ENCODE measurements around the gene PFN4. TPM values are rescaled to one million over a fixed set of nuclear protein-coding genes. Genes with fewer than 3 reads are reported as not detected.

The PFN4 gene
- total and polyA plus RNA-seq, 2 of the 4 experiments (the other 2 are of a cell fraction), result 0.36 to 0.48 TPM

- Histone ChIP-seq H2BK5ac (ENCODE audit: low read depth, low read length, poor library complexity, severe bottlenecking) (no peak overlapping the region), H3K4ac (ENCODE audit: low read depth, low read length) (no peak overlapping the region), H3K9me1 (ENCODE audit: insufficient read depth, low read length) (no peaks in the 10 kb centered on the region), H4K20me1 (ENCODE audit: insufficient read depth, low read length) (no peaks in the 10 kb centered on the region), H3K23ac (ENCODE audit: low read depth, low read length) (no peak overlapping the region), H4K8ac (ENCODE audit: low read depth in 2 of 2, low read length in 2 of 2) (no peak overlapping the region), H3K9me3 (ENCODE audit: control insufficient read depth, insufficient read depth, low read length) (no peaks in the 10 kb centered on the region), H3K18ac (ENCODE audit: low read depth, low read length) (no peak overlapping the region), H2BK120ac (ENCODE audit: low read depth, low read length) (no peak overlapping the region), H3K4me3 (ENCODE audit: insufficient read depth, low read depth, low read length) (no peak overlapping the region), H3K36me3 (ENCODE audit: control insufficient read depth, insufficient read depth, low read length) (no peaks in the 10 kb centered on the region), H3K27ac (ENCODE audit: insufficient read depth, low read length) (no peak overlapping the region), H2BK20ac (ENCODE audit: low read depth, low read length) (no peak overlapping the region), H2AK5ac (ENCODE audit: low read depth, low read length) (no peak overlapping the region), H4K5ac (ENCODE audit: low read depth, low read length) (no peak overlapping the region), H3K4me1 (ENCODE audit: control insufficient read depth, insufficient read depth, low read length) (no peaks in the 10 kb centered on the region), H3K9ac (ENCODE audit: low read depth, low read length) (no peak overlapping the region), H2AK9ac (replicated peaks; ENCODE audit: low read depth, low read length, poor library complexity) (no peak overlapping the region), H4K91ac (ENCODE audit: insufficient read depth, low read depth, low read length) (no peak overlapping the region), H2BK15ac (ENCODE audit: low read depth, low read length) (no peak overlapping the region), H3K14ac (replicated peaks; ENCODE audit: low read depth, low read length) (no peak overlapping the region), H3K27me3 (ENCODE audit: control insufficient read depth, insufficient read depth, low read length) (no peaks in the 10 kb centered on the region; the same call in 1 of the 2 replicates), H2AFZ (replicated peaks; ENCODE audit: low read length, poor library complexity) (no peak overlapping the region), H3K56ac (ENCODE audit: extremely low read depth, insufficient read depth, low read length) (no peak overlapping the region), H3K79me1 (ENCODE audit: low read depth in 1 of 2, low read length in 2 of 2) (no peaks in the 10 kb centered on the region), H3K4me2 (ENCODE audit: low read depth, low read length) (no peak overlapping the region)
- ChIA-PET POLR2A (ENCODE audit: unreplicated experiment) (no interaction called here), CTCF (interaction anchor here (1.0 kb wide), 1 partner anchor 244 kb away, joined by 3 read pairs; no protein-coding TSS in a partner anchor)
- ATAC-seq (ENCODE audit: low read depth) (no peak), DNase-seq (no peak)
- intact Hi-C loops (cut with micrococcal nuclease), result no loop called here
- no TSS peak for BruUV-seq (replicated peaks)
- 100% methylated on average over 2 of the region's 5 CpGs; no CpG with 5 or more reads in 1 of the 2 experiments for WGBS, 2 experiments (ENCODE audit: extremely low coverage in 2 of 2, insufficient read length in 1 of 2)
- in situ Hi-C loops (cut with MboI; ENCODE audit: low sequenced_read_pairs), result no loop called here
- TF ChIP-seq FOS (IDR thresholded peaks at IDR 0.05; ENCODE audit: low read depth, low read length) (no peak), MXI1 (IDR thresholded peaks at IDR 0.05; ENCODE audit: borderline replicate concordance, low read depth, low read length) (no peak), SMC3 (IDR thresholded peaks at IDR 0.05; ENCODE audit: low read depth, low read length) (no peak), MAFK (IDR thresholded peaks at IDR 0.05; ENCODE audit: low read depth, low read length) (no peak), NFE2L2 (IDR thresholded peaks at IDR 0.05; ENCODE audit: low read depth, low read length) (no peak), MAZ (IDR thresholded peaks at IDR 0.05; ENCODE audit: borderline replicate concordance, low read depth, low read length) (no peak), CEBPB (IDR thresholded peaks at IDR 0.05; ENCODE audit: low read depth, low read length) (no peak), CHD1 (IDR thresholded peaks at IDR 0.05; ENCODE audit: low read depth, low read length) (no peak)
- TF ChIP-seq, protein P1, sequence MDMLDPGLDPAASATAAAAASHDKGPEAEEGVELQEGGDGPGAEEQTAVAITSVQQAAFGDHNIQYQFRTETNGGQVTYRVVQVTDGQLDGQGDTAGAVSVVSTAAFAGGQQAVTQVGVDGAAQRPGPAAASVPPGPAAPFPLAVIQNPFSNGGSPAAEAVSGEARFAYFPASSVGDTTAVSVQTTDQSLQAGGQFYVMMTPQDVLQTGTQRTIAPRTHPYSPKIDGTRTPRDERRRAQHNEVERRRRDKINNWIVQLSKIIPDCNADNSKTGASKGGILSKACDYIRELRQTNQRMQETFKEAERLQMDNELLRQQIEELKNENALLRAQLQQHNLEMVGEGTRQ (IDR thresholded peaks at IDR 0.05; ENCODE audit: low read depth, low read length), result no peak
- TF ChIP-seq, protein P2, sequence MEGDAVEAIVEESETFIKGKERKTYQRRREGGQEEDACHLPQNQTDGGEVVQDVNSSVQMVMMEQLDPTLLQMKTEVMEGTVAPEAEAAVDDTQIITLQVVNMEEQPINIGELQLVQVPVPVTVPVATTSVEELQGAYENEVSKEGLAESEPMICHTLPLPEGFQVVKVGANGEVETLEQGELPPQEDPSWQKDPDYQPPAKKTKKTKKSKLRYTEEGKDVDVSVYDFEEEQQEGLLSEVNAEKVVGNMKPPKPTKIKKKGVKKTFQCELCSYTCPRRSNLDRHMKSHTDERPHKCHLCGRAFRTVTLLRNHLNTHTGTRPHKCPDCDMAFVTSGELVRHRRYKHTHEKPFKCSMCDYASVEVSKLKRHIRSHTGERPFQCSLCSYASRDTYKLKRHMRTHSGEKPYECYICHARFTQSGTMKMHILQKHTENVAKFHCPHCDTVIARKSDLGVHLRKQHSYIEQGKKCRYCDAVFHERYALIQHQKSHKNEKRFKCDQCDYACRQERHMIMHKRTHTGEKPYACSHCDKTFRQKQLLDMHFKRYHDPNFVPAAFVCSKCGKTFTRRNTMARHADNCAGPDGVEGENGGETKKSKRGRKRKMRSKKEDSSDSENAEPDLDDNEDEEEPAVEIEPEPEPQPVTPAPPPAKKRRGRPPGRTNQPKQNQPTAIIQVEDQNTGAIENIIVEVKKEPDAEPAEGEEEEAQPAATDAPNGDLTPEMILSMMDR (conservative IDR thresholded peaks at IDR 0.05; ENCODE audit: low read depth, low read length), result no peak
- dilution Hi-C loops (cut with HindIII; ENCODE audit: low sequenced_read_pairs, unreplicated experiment), result no loop called here
Observed at GRCh38 chr2:24169023-24169422, 45.9 kb upstream of the PFN4 start.
